Activated naive CD4-positive, alpha-beta T cell (primary cell): ENCODE measurements around the gene APOM.

Experiments used
- DNase-seq, 4 experiments: peaks; one replicate each; lab custom pipeline; 2025; lab: John Stamatoyannopoulos, UW

The APOM gene

DNA sequence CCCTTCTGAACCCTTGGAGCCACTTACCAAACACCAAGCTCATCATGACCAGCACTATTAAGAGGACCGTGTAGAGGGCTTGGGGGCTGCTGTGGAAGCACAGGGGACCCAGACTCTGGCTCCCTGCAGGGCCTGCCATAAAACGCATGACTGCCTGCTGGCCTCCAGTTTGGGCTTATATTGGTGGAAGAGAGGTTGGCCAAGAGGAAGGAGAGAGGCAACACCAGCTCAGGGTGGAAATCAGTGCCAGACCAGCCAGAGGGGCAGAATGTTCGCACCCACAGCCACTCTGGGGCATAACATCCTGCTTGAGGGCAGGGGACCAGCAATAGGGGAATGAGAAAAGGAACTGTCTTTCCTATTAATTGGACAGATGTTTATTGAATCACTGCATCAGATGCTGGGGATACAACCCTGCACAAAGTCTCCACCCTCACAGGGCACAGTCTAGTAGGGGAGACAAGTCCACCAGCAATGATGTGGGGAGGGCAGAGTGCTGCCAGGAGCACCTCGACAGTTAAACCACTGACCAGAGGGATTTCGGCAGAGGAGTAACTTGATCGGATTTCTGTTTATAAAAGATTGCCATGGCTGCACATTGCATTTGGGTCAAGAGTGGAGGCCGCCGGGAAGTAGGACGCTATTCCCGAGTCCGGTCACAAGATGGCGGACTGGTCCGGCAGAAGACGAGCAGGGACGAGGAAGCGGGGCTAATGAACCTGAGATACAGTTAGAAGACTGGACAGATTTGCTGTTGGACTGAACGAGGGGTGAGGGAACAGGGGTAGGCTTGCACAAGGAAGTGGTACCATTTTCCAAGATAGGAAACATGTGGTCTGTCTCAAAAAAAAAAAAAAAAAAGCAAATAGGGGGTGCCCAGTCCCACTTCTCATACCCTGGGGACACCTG lies 24.8 kb downstream of the APOM start, which contains the start of gene LY6G5C:
Gene LY6G5C, minus strand, starts transcription at position 842 of the 909 bp plus-strand sequence. Its CDS starts 694 bp downstream, at position 148.
- DNase-seq, result peak in 3 of 4 experiments; percentile 8 to 54 (median 23)

- peak in 2 of 4 experiments; percentile 10 to 24 for DNase-seq
These were observed 25.5 kb downstream of the APOM start for GRCh38 chr6:31681135-31681671.

DNA sequence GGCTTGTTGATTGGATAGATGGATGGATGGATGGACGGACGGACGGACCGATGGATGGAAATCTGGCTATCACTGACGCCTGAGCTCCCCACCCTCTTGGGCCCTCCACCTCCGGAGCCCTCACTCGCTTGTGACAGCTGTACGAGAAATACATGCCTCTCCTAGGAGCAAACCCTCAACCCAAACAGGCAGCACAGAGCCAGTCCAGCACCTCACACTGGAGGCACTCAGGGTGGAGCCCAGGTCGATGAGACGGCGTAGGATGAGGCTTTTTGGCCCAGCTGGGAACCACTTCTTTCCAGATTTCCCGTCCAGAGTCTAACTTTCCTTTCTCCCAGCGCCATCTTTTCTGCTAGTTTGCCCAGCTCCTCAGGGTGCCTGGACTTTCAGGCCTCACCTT lies 27.9 kb downstream of the APOM start:
- no peak for DNase-seq

DNA sequence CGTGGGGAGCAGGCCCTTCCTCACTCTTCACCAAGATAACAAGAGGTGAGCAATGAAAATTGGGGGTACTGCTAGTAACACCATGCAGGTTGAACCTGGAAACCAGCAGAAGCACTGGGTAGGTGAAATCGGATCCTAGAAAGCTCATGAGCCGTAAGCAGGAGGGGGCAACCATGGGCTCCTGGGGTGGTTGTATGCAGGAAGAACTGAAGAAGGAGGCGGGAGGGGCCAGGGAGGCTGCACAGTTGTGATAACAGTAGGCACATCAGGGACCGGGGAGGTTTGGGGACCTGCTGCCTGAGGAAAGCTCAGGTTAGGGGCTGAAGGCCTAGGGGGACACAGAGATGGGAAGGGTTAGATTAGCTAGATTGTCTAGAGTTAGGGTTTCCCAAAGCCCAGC lies 30.8 kb downstream of the APOM start:
- no peak for DNase-seq

DNA sequence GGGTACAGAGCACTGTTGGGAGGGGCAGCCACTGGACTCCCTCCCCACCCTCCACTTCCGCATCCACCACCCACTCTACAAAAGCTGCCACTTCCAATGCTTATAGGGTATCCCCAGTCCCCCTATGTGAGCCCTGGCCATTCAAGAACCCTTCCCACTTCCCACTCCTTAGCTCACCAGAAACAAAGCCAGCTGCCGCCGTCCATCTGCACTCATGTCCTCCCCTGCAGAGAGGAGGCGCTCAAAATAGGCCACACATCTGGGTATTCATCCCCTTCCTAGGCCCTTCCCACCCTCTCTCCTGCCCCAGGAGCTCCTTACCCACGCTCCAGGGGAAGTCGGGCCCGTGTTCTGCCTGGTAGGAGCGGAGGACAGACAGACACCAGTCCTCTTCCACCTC lies 31.6 kb downstream of the APOM start:
- no peak for DNase-seq

DNA sequence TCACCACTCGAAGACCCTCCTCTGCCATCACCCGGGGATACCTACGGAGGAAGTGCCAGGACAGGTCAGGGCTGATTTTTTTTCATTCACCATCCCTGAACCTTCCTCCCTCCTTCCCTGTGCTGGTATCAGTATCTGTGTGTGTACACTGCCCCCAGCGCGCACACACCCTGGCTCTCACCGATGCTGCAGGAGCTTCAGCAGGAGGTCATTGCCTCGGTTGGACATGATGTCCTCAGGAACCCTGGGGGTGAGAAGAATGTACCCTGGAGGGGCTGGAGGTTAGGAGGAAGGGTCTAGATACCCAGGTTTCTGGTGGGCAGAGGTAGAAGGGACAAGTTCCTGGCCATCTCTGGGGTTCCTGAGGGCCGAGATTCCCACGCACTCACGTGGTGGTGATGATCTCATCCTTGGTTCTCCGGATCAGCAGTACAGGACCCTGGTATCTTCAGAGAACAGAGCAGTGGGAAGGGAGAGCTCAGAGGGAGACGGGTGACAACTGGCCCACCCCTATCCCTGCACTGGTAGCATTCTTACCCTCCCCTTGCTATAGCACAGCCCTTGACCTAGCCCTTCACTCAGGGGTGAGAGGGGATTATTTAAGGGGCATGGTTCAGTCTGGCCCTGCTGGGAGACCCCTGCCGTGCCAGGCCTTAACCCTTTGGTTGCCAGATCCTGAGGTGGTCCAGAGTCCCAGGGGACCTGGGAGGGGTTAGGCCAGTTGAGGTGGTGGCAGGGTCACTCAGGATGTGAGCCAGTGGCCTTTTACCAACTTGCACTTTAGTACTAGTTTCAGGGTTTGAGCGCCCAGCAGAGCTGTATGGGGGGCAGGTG lies 32.4 kb downstream of the APOM start:
- no peak for DNase-seq

DNA sequence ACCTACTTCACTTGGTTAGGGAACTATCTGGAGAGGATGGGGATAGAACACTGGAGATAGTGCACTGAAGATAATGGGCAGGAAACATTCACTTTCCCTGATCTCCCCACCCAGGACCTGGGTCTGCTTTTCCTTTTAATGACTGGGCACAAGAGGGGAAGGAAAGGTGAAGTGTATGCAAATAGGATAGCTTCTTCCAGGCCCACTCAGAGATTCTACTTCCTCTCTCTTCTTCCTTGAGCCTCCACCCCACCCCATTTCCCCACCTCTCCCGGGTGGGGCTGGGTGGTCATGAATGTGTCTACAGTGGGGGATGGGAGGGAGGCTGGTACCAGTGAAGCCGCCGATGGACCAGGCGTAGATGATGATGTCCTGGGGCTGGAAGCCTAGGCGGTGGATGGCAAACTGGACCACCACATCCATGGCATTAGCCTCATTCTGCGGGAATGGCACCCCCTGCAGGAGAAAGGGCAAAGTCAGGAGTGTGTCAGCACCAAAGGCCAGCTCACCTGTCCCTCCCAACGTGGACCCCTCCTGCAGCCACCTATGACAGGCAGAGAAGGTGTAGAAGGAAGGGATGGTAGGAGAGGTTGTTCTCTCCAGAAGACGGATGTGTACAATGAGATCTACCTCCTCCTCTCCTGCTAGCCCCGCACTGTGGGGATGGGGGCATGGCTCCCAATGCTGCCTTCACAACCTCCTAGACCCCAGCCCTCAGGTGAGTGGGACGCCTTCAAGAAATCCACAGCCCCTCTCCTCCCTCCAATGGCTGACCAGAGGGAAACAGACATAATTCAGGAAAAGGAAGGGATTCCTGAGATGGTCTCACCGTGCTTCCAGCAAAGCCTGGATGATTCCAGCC lies 33.8 kb downstream of the APOM start:
- DNase-seq, result no peak

DNA sequence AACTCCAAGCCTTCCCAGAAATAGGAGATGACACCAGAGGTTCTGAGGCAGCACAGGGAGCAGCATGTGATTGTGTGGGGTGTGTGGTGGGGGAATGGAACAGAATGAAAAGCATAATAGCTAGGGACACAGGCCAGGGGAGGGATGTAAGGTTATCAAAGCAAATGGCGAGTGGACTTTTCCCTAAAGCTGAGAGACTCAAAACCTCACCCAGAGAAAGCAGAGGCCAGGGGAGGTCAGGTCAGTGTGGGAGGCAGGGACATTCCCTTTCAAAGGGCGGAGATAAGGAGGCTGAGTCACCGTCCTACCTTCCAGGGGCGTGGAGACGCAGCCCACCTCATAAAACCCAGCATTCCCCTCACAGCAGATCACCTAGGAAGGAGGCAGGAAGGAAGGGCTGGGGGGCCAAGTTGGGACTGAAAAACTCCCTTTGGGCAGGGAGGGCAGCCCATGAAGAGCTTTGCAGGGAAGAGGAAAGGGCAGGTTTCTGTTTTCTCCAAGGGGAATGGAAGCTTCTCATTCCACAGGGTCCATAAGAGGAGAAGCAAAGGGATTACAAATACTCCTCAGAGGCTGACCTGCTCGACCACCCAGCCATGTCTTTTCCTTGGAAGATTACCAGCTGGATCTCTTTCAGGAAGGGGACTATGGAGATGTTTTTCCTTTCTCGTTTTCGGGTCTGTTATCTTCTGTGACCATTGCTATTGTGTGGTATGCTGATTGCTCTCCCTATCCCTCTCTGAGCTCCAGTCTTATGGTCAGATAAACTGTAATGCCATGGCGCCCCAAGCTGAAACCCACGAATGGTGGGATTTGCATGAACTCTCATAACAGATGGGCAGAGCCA lies 34.8 kb downstream of the APOM start:
- no peak for DNase-seq

GRCh38 chr6:31691078-31691463 lies 35.4 kb downstream of the APOM start:
- DNase-seq, result no peak

- no peak for DNase-seq
These were observed 35.9 kb downstream of the APOM start for GRCh38 chr6:31691564-31692108.

GRCh38 chr6:31692353-31692752 lies 36.7 kb downstream of the APOM start:
- DNase-seq, result no peak

- DNase-seq, result no peak
These were observed 37.2 kb downstream of the APOM start for GRCh38 chr6:31692886-31693285.

DNA sequence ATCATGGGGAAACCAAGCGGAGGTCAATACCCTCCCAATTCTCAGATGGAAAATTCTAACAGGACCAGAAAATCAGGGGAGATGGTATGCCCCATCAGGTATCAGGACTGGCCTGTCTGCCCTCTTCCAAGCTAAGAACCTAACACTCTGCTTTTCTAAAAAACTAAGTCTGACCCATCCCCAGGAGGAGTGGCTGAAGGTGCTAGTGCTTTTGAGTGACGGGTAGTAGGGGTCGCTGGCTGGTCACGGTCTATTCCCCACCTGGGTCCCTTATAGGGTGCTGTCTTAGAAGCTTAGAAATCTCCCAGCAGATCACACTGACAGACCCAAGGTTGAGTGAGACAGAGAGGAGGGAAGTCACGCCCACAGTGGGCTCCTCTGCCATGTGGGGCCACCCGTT lies 37.8 kb downstream of the APOM start:
- DNase-seq, result no peak

DNA sequence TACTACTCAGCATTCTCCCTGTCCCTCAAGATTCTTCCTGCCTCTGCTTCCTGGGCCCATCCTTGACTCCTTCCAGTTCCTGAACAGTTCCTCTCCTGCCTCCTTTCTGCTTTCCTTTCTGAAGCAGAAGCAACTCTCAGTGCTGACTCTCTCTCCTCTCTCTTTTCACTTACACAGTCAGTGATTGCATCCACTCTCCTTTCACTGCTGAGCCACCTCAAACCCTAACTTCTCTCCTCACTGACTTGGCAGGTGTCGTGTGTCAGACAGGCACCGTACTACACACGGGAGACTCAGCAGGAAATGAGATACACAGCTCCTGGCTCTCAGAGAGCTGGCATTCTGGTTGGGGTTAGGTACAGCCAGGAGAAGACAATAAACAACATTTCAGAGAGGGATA lies 41.9 kb downstream of the APOM start:
- DNase-seq, result no peak

DNA sequence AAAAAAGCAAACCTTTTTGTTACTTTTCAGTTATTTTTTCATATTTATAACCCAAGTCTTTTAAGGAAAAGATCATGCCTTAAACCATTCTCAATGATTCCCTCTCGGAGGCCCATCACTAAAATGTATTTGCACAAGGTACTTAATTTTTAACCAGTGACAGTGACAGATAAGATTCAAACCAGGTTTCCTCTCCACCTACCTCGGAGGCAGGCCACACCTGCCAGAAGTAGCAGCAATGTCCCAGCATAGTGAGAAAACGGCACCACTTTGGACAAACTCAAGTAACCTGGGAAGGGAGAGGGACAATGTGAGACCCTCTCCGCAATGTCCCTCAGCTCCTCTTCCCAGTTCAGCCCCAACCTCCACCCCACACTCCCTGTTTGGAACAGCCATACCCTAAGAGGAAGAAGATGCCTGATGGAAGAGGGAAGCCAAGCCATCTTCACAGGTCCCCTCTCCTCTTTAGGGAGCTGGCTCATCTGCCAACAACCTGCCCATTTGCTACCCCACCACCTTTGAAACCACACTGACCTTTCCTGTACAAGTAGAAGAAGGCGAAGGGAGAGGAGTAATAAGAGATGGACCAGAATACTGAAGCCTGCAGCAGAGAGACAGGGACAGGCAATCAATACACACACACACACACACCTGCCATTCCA lies 45.2 kb downstream of the APOM start:
- no peak for DNase-seq

- no peak for DNase-seq
These were observed 46.1 kb downstream of the APOM start for GRCh38 chr6:31701666-31702404.

DNA sequence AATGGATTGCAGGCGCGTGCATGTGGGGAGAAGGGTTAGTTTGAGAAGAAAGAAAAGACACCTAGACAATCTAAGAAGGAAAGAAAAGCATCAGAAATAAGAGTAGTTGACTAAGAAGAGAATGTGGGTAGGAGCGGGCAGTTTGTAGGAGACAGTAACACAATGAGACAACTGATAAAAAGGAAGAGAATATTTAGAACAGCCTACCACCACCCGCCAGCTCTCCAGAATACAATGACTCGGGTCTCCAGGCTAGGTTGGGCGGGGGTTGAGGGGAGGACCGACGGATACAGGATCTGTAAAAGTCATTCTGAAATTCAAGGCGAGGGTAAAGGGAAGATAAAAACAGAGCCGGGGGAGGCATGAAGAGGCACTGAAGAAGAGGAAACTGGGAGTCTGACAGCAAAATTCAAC lies 46.7 kb downstream of the APOM start:
- no peak for DNase-seq

GRCh38 chr6:31702819-31703716 lies 47.4 kb downstream of the APOM start, which contains the start of gene ABHD16A:
Gene ABHD16A (minus strand): TSS chr6:31703324. CDS start chr6:31703281, 43 bp downstream.
- DNase-seq, result peak; percentile 74 to 94 (median 84)
